CD4-positive, CD25-positive, alpha-beta regulatory T cell (primary cell): ENCODE measurements around the gene RXYLT1. TPM values are rescaled to one million over a fixed set of nuclear protein-coding genes. Genes with fewer than 3 reads are reported as not detected.
"Not testable (repeated sequence)": the region's sequence is repeated elsewhere in the genome, so short reads cannot be mapped to it uniquely, and the experiment has no call there.

Experiments used
- ATAC-seq, 2 donors: fragments of 150-1000 bp; cut with Tn5 transposase; one replicate each; pipeline ENCODE4 v1.10.0; 2021; ENCODE audit warnings: low read depth in 2 of 2, moderate number of reproducible peaks in 2 of 2, moderate library complexity in 1 of 2
- DNase-seq, 3 donors: peaks; one replicate each; pipeline versions ENCODE4 v3.0.0 to v3.0.0-alpha.2; 2012 to 2022; ENCODE audit warnings: mixed read lengths in 1 of 3
- H3K27ac ChIP-seq: one replicate; pipeline ENCODE4 v1.7.0; 2013; ENCODE audit warnings: mild to moderate bottlenecking, low read length; ENCODE audit not compliant: insufficient read depth, poor library complexity, severe bottlenecking
- H3K27me3 ChIP-seq: one replicate; pipeline ENCODE4 v1.7.0; 2013; ENCODE audit warnings: low read length; ENCODE audit not compliant: control insufficient read depth, insufficient read depth
- H3K36me3 ChIP-seq: one replicate; pipeline ENCODE4 v1.7.0; 2013; ENCODE audit warnings: mild to moderate bottlenecking, low read length, moderate library complexity; ENCODE audit not compliant: control insufficient read depth, insufficient read depth
- H3K4me1 ChIP-seq: 2 replicates; pipeline ENCODE4 v1.7.0; 2013; ENCODE audit warnings: mild to moderate bottlenecking, low read length; ENCODE audit not compliant: insufficient read depth, control insufficient read depth, poor library complexity, severe bottlenecking
- H3K4me3 ChIP-seq: one replicate; pipeline ENCODE4 v1.7.0; 2013; ENCODE audit warnings: low read depth, mild to moderate bottlenecking, low read length, moderate library complexity
- H3K9me3 ChIP-seq, 2 experiments: 1 replicate in 1 of 2; 2 replicates in 1 of 2; pipeline ENCODE4 v1.7.0; 2013; ENCODE audit warnings: low read length in 2 of 2, mild to moderate bottlenecking in 1 of 2, moderate library complexity in 1 of 2; ENCODE audit not compliant: control insufficient read depth in 2 of 2
- H3K27ac Mint-ChIP-seq, 3 donors: one replicate each; pipeline ENCODE4 v1.8.0; 2020 to 2022; ENCODE audit warnings: mild to moderate bottlenecking in 3 of 3, mixed read lengths in 3 of 3, moderate library complexity in 2 of 3
- H3K27me3 Mint-ChIP-seq: one replicate; pipeline ENCODE4 v1.8.0; 2022; ENCODE audit warnings: mild to moderate bottlenecking, mixed read lengths
- H3K36me3 Mint-ChIP-seq: one replicate; pipeline ENCODE4 v1.8.0; 2020; ENCODE audit warnings: mixed read lengths
- H3K4me1 Mint-ChIP-seq, 4 donors: one replicate each; pipeline ENCODE4 v1.8.0; 2020 to 2022; ENCODE audit warnings: mixed read lengths in 4 of 4, mild to moderate bottlenecking in 1 of 4
- H3K4me3 Mint-ChIP-seq, 4 donors: one replicate each; pipeline ENCODE4 v1.8.0; 2020 to 2022; ENCODE audit warnings: mild to moderate bottlenecking in 4 of 4, mixed read lengths in 4 of 4, moderate library complexity in 3 of 4
- H3K9me3 Mint-ChIP-seq, 7 donors: one replicate each; pipeline ENCODE4 v1.8.0; 2020 to 2022; ENCODE audit warnings: mixed read lengths in 7 of 7, mild to moderate bottlenecking in 3 of 7, moderate library complexity in 2 of 7
- polyA plus RNA-seq, 4 donors: library from polyadenylated mRNA; unstranded; fragments of 300-500 nt; fragmentation: Illumina TruSeq; gene quantifications; one replicate each; pipeline ENCODE4 v1.2.3, GENCODE V29; 2021
- total RNA-seq: library from RNA; stranded (reverse); gene quantifications from one replicate; pipeline ENCODE4 v1.2.3, GENCODE V29; 2022

RXYLT1 gene
- total and polyA plus RNA-seq, 5 donors from 2014 or later = 8.9 to 15.5 (median 12.4) TPM

DNA sequence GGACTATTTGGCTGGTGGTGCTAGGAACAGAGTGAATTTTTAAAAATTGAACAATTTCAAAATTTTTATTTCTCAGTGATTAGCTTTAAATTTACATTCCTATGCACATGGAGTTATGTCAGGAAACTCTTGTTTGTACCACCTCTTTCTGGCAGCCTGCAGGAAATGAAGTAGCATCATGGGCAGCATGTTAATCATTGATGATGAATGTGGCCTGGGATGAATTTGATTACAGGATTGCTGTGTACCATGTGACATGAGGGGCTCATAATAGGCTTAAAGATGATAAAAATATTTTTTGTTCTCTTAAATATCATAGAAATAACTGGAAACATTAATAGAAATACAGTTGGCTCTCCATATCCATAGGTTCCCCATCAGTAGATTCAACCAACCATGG, 32.6 kb upstream of the RXYLT1 start:
- not testable (repeated sequence) for H3K27ac ChIP-seq, ATAC-seq, H3K27me3 ChIP-seq, DNase-seq, H3K9me3 ChIP-seq, H3K4me3 ChIP-seq, H3K4me3 Mint-ChIP-seq, H3K27me3 Mint-ChIP-seq, H3K4me1 ChIP-seq, H3K27ac Mint-ChIP-seq, H3K9me3 Mint-ChIP-seq, H3K4me1 Mint-ChIP-seq, H3K36me3 Mint-ChIP-seq, H3K36me3 ChIP-seq

DNA sequence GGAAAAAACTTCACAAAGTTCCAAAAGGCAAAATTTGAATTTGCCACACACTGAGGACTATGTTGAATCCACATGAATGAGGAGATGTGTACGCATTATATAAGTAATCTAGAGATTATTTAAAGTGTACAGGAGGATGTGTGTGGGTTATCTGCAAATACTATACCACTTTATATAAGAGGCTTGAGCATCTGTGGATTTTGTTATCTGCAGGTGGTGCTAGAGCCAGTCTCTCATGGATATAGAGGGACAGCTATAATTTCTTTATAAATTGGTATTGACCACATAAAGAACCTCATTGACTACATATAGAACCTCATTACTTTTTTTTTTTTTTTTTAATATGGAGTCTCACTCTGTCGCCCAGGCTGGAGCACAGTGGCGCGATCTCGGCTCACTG, 32.2 kb upstream of the RXYLT1 start:
- no peak for ATAC-seq
- no peaks in the 10 kb centered on the region for H3K36me3 ChIP-seq
- no peaks in the 10 kb centered on the region for H3K27me3 Mint-ChIP-seq
- no peak overlapping the region for H3K27ac Mint-ChIP-seq
- H3K9me3 Mint-ChIP-seq = no peaks in the 10 kb centered on the region
- H3K4me3 ChIP-seq = no peak overlapping the region
- H3K27ac ChIP-seq = no peak overlapping the region
- peaks cover 0 to 5% (median 3%) of the 10 kb centered on the region in 4 donors for H3K4me1 Mint-ChIP-seq
- no peak for DNase-seq
- H3K4me1 ChIP-seq = no peaks in the 10 kb centered on the region
- no peak overlapping the region for H3K4me3 Mint-ChIP-seq
- no peaks in the 10 kb centered on the region for H3K9me3 ChIP-seq
- no peaks in the 10 kb centered on the region for H3K27me3 ChIP-seq
- H3K36me3 Mint-ChIP-seq = no peaks in the 10 kb centered on the region

DNA sequence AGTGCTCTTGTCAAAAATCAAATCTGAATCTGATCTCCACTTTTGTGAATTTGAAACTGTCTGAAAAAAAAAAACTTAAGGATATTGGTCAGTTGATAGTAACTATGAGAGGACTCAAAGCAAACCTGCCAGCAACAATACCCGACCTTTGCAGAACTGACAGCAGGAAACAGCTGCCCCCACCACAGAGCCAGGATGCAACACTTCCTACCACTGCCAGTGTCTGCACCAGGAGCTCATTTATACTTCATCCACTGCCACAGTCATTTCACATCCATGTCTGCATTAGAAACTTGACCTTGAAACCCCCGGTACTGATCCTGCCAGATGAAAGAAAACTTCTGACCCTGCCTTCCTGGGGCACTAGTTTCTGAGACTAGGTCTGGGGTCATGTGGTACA, 27.4 kb upstream of the RXYLT1 start:
- peak in 1 of 3 donors; percentile 26 for DNase-seq
- ATAC-seq = no peak
- Mint-ChIP-seq H3K27ac (no peak overlapping the region), H3K27me3 (peaks cover 4% of the 10 kb centered on the region), H3K36me3 (no peaks in the 10 kb centered on the region), H3K4me1 (peaks cover 0 to 5% (median 3%) of the 10 kb centered on the region in 4 donors), H3K9me3 (no peaks in the 10 kb centered on the region), H3K4me3 (no peak overlapping the region)
- Histone ChIP-seq H3K4me3 (no peak overlapping the region), H3K27ac (no peak overlapping the region), H3K36me3 (no peaks in the 10 kb centered on the region), H3K9me3 (no peaks in the 10 kb centered on the region), H3K27me3 (no peaks in the 10 kb centered on the region), H3K4me1 (no peaks in the 10 kb centered on the region)

DNA sequence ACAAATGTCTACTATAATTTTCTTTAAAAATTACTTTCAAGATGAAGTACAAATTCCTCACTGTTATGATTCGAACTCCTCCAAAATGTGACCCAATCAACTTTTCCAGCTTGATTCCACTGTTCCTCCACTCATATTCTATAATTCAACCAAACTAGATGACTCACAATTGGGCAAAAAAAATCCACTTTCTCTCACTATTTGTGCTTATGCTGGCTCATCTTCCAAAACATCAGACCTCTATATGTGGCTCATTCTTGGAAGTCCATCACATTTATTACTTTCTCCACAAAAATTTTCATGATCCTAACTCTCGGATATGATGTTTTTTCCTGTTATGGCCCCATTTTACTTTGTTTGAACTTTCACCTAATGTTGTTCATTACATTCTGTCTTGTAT, 26.9 kb upstream of the RXYLT1 start:
- H3K4me1 Mint-ChIP-seq = peaks cover 0 to 5% (median 3%) of the 10 kb centered on the region in 4 donors
- Histone ChIP-seq H3K9me3 (no peaks in the 10 kb centered on the region), H3K4me3 (no peak overlapping the region), H3K4me1 (no peaks in the 10 kb centered on the region), H3K27me3 (no peaks in the 10 kb centered on the region), H3K36me3 (no peaks in the 10 kb centered on the region), H3K27ac (no peak overlapping the region)
- no peak overlapping the region for H3K27ac Mint-ChIP-seq
- peaks cover 6% of the 10 kb centered on the region for H3K27me3 Mint-ChIP-seq
- DNase-seq (no peak), ATAC-seq (no peak)
- peaks cover 0 to under 1% (median 0%) of the 10 kb centered on the region in 7 donors for H3K9me3 Mint-ChIP-seq
- no peak overlapping the region for H3K4me3 Mint-ChIP-seq
- H3K36me3 Mint-ChIP-seq = no peaks in the 10 kb centered on the region

DNA sequence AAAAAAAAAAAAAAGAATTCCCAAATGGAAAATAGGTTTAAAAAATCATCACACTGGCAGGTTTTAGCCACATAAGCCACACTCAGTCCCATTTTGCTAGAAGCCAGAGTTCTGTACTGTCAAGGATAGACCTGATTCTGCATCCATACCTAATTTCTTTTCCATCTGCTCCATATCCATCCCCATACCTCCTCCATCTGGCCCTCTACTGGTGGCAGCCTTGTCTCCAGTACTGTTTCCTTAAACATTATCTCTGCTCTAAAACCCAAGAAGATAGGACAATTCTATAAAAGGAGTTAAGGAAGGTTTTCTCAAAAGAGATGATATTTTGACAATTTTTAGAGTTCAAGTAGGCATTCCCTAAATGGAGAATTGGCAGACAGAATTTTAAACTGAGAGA, 26.0 kb upstream of the RXYLT1 start:
- no peaks in the 10 kb centered on the region for H3K36me3 Mint-ChIP-seq
- no peaks in the 10 kb centered on the region for H3K4me1 ChIP-seq
- H3K4me3 ChIP-seq = no peak overlapping the region
- H3K27ac ChIP-seq = no peak overlapping the region
- no peaks in the 10 kb centered on the region for H3K9me3 ChIP-seq
- ATAC-seq = no peak
- peaks cover 10% of the 10 kb centered on the region for H3K27me3 Mint-ChIP-seq
- H3K4me3 Mint-ChIP-seq = no peak overlapping the region
- no peaks in the 10 kb centered on the region for H3K27me3 ChIP-seq
- H3K4me1 Mint-ChIP-seq = peaks cover 0 to 5% (median 3%) of the 10 kb centered on the region in 4 donors
- H3K27ac Mint-ChIP-seq = peak overlapping the region in 1 of 3 donors; percentile 15
- DNase-seq = no peak
- H3K36me3 ChIP-seq = no peaks in the 10 kb centered on the region
- peaks cover 0 to 2% (median 0%) of the 10 kb centered on the region in 7 donors for H3K9me3 Mint-ChIP-seq

DNA sequence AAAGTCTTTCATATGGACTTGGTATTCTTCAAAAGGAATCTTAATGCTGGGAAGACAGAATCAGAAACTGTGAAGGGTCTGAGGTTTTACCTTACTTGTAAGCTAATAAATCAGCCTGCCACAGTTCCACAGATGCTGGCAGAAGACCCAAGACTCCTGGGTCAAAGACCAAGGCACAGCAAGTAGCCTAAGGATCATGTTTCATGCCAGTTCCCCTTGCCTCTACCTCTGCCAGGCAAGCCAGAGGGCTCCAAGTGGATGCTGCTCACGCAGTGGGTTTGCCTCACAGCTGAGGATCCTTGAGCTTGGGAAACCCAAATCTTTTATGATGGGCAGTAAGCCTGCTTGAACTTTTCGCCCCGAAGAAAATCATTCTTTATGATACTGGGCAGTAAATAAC, 15.2 kb upstream of the RXYLT1 start:
- no peak for ATAC-seq
- DNase-seq = no peak
- peaks cover 0 to 6% (median 3%) of the 10 kb centered on the region in 7 donors for H3K9me3 Mint-ChIP-seq
- Histone ChIP-seq H3K4me3 (no peak overlapping the region), H3K27me3 (peaks cover 17% of the 10 kb centered on the region), H3K4me1 (no peaks in the 10 kb centered on the region), H3K27ac (no peak overlapping the region), H3K9me3 (peaks cover 0 to 4% of the 10 kb centered on the region in 2 experiments), H3K36me3 (no peaks in the 10 kb centered on the region)
- no peaks in the 10 kb centered on the region for H3K36me3 Mint-ChIP-seq
- peaks cover 29% of the 10 kb centered on the region for H3K27me3 Mint-ChIP-seq
- H3K4me3 Mint-ChIP-seq = no peak overlapping the region
- no peak overlapping the region for H3K27ac Mint-ChIP-seq
- H3K4me1 Mint-ChIP-seq = no peaks in the 10 kb centered on the region

DNA sequence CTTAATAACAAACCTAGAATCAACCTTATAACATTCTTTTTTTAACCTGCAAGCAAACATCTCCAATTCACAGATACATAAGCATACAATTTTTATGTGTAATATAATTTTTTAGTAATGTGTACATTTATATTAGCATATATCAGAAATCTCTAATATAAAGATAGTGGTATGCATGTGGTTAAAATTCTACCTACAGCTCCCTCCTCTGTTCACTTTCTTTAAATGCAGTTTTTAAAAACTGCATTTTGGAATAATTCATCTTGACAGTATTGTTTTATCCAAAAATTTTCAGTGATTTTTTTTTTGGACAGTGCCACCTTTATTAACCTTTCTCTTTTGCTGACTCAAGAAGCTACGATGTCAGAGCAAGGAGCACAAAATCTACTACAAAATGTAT, 13.2 kb upstream of the RXYLT1 start:
- peaks cover 0 to 17% (median 5%) of the 10 kb centered on the region in 7 donors for H3K9me3 Mint-ChIP-seq
- no peaks in the 10 kb centered on the region for H3K36me3 Mint-ChIP-seq
- Histone ChIP-seq H3K36me3 (no peaks in the 10 kb centered on the region), H3K27me3 (peaks cover 11% of the 10 kb centered on the region), H3K27ac (no peak overlapping the region), H3K9me3 (peaks cover 10 to 13% of the 10 kb centered on the region in 2 experiments), H3K4me3 (no peak overlapping the region), H3K4me1 (no peaks in the 10 kb centered on the region)
- peaks cover 29% of the 10 kb centered on the region for H3K27me3 Mint-ChIP-seq
- H3K4me1 Mint-ChIP-seq = no peaks in the 10 kb centered on the region
- H3K27ac Mint-ChIP-seq = no peak overlapping the region
- DNase-seq (no peak), ATAC-seq (no peak)
- H3K4me3 Mint-ChIP-seq = no peak overlapping the region

DNA sequence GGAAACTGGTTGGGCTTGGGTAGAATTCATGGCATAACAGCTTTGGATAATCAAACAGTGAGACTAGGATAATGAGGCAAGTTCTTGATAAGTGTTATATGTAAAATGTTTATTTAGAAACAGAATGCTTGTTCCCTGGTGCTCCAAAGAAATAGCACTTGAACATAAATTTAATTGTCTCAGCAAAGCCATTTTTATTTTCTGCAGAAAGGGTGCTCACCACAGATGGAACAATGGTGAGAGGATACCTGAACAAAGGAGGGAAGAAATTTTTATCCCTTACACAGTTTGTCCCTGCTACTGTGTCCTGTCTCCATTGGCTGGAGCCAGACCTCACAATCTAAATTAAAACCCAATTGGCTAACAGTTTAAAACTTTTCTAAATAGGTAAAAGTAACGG, 9.3 kb upstream of the RXYLT1 start:
- ATAC-seq (no peak), DNase-seq (no peak)
- H3K4me3 ChIP-seq = no peak overlapping the region
- H3K4me1 ChIP-seq = no peaks in the 10 kb centered on the region
- peaks cover 11% of the 10 kb centered on the region for H3K27me3 ChIP-seq
- H3K4me1 Mint-ChIP-seq = no peaks in the 10 kb centered on the region
- no peak overlapping the region for H3K27ac ChIP-seq
- H3K27ac Mint-ChIP-seq = no peak overlapping the region
- H3K9me3 Mint-ChIP-seq = peaks cover 0 to 17% (median 5%) of the 10 kb centered on the region in 7 donors
- H3K9me3 ChIP-seq = peaks cover 10 to 13% of the 10 kb centered on the region in 2 experiments
- peaks cover 8% of the 10 kb centered on the region for H3K27me3 Mint-ChIP-seq
- H3K36me3 Mint-ChIP-seq = no peaks in the 10 kb centered on the region
- H3K4me3 Mint-ChIP-seq = no peak overlapping the region
- H3K36me3 ChIP-seq = no peaks in the 10 kb centered on the region
